Endothelial cell of coronary artery (primary cell): ENCODE measurements around the gene NGF. TPM values are rescaled to one million over a fixed set of nuclear protein-coding genes. Genes with fewer than 3 reads are reported as not detected.

Source experiments
- total RNA-seq: library from RNA; depleted of rRNA; stranded (reverse); fragments of >200 nt; gene quantifications from 2 replicates; pipeline ENCODE4 v1.2.3, GENCODE V29; 2014

NGF gene
- 2.6 TPM in 1 of 2 replicates, not detected in the other for total RNA-seq

GRCh38 chr1:115337633-115338456 is at the start of gene NGF:
Gene NGF (minus strand): TSS chr1:115338249. CDS start chr1:115286795, 51,454 bp downstream.

Other genes with a start within 250 kb of the NGF start
- gene TSPAN2, start 248.7 kb downstream of the NGF start, total RNA-seq, result 0.90 and 4.7 TPM in 2 replicates